Pancreas (tissue), 10 donors: Measurements from ENCODE around the gene NOD2. TPM values are rescaled to one million over a fixed set of nuclear protein-coding genes. Genes with fewer than 3 reads are reported as not detected.

Source experiments
- ATAC-seq, 4 donors: fragments of 200-7000 bp; cut with Tn5 transposase; one replicate each; pipeline versions ENCODE4 v1.8.0 to v1.9.1; 2020; ENCODE audit warnings: mild to moderate bottlenecking in 4 of 4, moderate library complexity in 4 of 4
- DNase-seq, 6 donors: peaks; one replicate each; pipeline ENCODE4 v3.0.0-alpha.2; 2020
- FAIRE-seq: peaks from 2 replicates; lab custom pipeline; 2012; peaks lifted over from hg19 to GRCh38; lab: Jason Lieb, UNC
- H3K27ac ChIP-seq, 4 donors: fragments of 200-600 bp; sonication (generic); 1 replicate in 3 of 4; 2 replicates in 1 of 4; pipeline versions ENCODE4 v1.5.0 to v1.8.0; 2020
- H3K27me3 ChIP-seq, 4 donors: fragments of 200-600 bp; one replicate each; pipeline ENCODE4 v1.8.0; 2021
- H3K36me3 ChIP-seq, 3 donors: fragments of 200-600 bp; sonication (generic) in 1 of 3; one replicate each; pipeline versions ENCODE4 v1.5.0 to v1.8.0; 2020 to 2021
- H3K4me1 ChIP-seq, 3 donors: fragments of 200-600 bp; one replicate each; pipeline ENCODE4 v1.8.0; 2021
- H3K4me3 ChIP-seq, 4 donors: fragments of 200-600 bp; sonication (generic) in 2 of 4; one replicate each; pipeline versions ENCODE4 v1.5.0 to v1.8.0; 2020 to 2021
- H3K9me3 ChIP-seq, 4 donors: fragments of 200-600 bp; one replicate each; pipeline ENCODE4 v1.8.0; 2021
- CTCF ChIP-seq, 4 donors: fragments of 200-600 bp; sonication (generic) in 3 of 4; IDR thresholded peaks; one replicate each; pipeline versions ENCODE4 v1.5.0 to v1.8.0; 2021; ENCODE audit warnings: antibody characterized with exemption in 4 of 4
- WGBS, 2 donors: extraction: QIAGEN DNeasy Blood & Tissue Kit; methylation state at CpG; one replicate each; pipeline ENCODE4 v1.1.7; 2013; 5-methylcytosine and 5-hydroxymethylcytosine counted together
- intact Hi-C, 3 donors: fragments of 100-400 bp; cut with DNase I; formaldehyde crosslinking; loops; one replicate each; pipeline versions ENCODE4 v1.11.1 to v1.14.2; 2022
- polyA plus RNA-seq, 2 donors: library from polyadenylated mRNA; stranded (reverse); fragments of 200-250 nt; gene quantifications; one replicate each; pipeline ENCODE4 v1.2.3, GENCODE V29; 2013
- total RNA-seq, 6 donors: library from RNA; stranded (reverse); fragmentation: NEBNext Ultra II Directional in 4 of 6; extraction: Animal tissue kit (Norgen Biotek cat#: 25700) in 4 of 6; gene quantifications; one replicate each; pipeline versions ENCODE4 v1.2.1 to v1.2.4, GENCODE V29; 2021 to 2023
- donor health status: healthy with polysubstance abuse.
- donor health status: DM: no; HTN: no; CAD: no; lungs with moderate emphysema.
- donor health status: DM: no; HTN: no; CAD: no.
- donor health status: control.
- donor health status: control.
- donor health status: Bipolar disorder and iron deficiency.
- donor health status: DM: yes; HTN: yes; CAD: no.
- donor health status: DM: no; HTN: no; CAD: no.
- donor health status: DM: no; HTN: no; CAD: no.
- donor health status: DM: yes; HTN: yes; CAD: no.

NOD2 gene
- total and polyA plus RNA-seq, 8 donors, result 0.08 to 2.1 (median 0.27) TPM

GRCh38 chr16:50741225-50741780 is 47.9 kb downstream of the NOD2 start:
- H3K27ac ChIP-seq, result peak overlapping the region in 3 of 4 donors; percentile 44 to 78 (median 71)
- WGBS, 2 donors, result 4% methylated on average over 21 of the region's 21 CpGs
- intact Hi-C loops, result no loop called here
- FAIRE-seq (no peak), ATAC-seq (peak in 2 of 4 donors; percentile 1), DNase-seq (peak in 3 of 6 donors; percentile 12 to 64 (median 53))
- H3K27me3 ChIP-seq, result no peaks in the 10 kb centered on the region
- H3K4me3 ChIP-seq, result peak overlapping the region in 3 of 4 donors; percentile 15 to 96 (median 84)
- no peaks in the 10 kb centered on the region for H3K36me3 ChIP-seq
- no peaks in the 10 kb centered on the region for H3K9me3 ChIP-seq
- TF ChIP-seq CTCF (IDR thresholded peaks at IDR 0.05), result no peak
- H3K4me1 ChIP-seq, result peaks cover 0 to 18% (median 0%) of the 10 kb centered on the region in 3 donors

DNA sequence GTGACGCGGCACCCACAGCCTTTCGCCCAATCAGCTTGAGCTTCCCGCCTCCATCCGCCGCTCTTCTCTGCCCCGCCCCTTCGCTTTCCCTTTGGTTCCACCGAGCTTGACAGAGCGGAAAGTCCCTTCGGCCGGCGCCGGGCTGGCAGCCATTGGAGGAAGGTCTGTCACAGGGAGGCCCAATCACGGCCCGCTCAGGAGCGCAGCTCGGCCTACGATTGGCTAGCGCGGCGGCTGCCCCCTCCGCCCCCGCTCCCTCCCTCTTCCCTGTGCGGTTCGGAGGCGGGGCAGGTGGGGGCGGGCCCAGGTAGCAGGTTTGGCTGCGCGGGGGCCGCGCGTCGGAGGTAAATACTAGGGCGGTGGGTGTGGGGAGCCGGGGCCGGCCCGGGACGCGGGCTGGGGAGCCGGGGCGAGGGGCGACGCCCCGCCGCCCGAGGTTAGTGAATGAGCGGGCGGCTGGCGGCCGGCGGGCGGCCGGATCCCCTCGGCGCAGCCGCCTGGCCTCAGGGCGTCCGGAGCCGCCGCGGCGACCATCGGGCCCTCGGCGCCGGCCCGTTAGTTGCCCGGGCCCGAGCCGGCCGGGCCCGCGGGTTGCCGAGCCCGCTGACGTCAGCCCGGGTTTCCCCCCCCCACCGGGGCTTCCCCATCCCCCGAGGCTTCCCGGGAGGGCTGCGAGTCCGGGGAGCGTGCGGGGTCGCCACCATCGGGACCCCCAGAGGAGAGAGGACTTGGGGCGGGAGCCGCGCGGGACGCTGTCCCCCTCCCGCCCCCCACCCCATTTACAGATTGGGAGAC is 48.6 kb downstream of the NOD2 start, which contains the start of gene CYLD:
Gene CYLD, plus strand, starts transcription at position 306 of the 795 bp plus-strand sequence. CDS start 7,613 bp downstream, outside the sequence.
- WGBS, 2 donors, result 0 to 1% methylated on average over 30 to 93 of the region's 93 CpGs
- peak; percentile 98 to 100 (median 100) for DNase-seq
- peak; percentile 98 for FAIRE-seq
- peak; percentile 94 to 99 (median 96) for ATAC-seq
- intact Hi-C loops, result no loop called here
- Histone ChIP-seq H3K9me3 (no peaks in the 10 kb centered on the region), H3K4me3 (peak within 1 kb of the TSS; percentile 84 to 96 (median 89)), H3K36me3 (no peaks in the 10 kb centered on the region), H3K27ac (peak within 1 kb of the TSS; percentile 55 to 86 (median 73)), H3K27me3 (no peaks in the 10 kb centered on the region), H3K4me1 (peaks cover 0 to 20% (median 0%) of the 10 kb centered on the region in 3 donors)
- no peak for TF ChIP-seq CTCF (IDR thresholded peaks at IDR 0.05)

GRCh38 chr16:50742576-50743200 is 49.3 kb downstream of the NOD2 start:
- no peak for FAIRE-seq
- Histone ChIP-seq H3K27ac (peak overlapping the region; percentile 55 to 86 (median 71)), H3K4me3 (peak overlapping the region; percentile 84 to 96 (median 89)), H3K9me3 (no peaks in the 10 kb centered on the region), H3K4me1 (peaks cover 0 to 20% (median 0%) of the 10 kb centered on the region in 3 donors), H3K27me3 (no peaks in the 10 kb centered on the region), H3K36me3 (no peaks in the 10 kb centered on the region)
- TF ChIP-seq CTCF (IDR thresholded peaks at IDR 0.05), result no peak
- intact Hi-C loops, result no loop called here
- DNase-seq, result peak in 4 of 6 donors; percentile 27 to 76 (median 42)
- WGBS, 2 donors, result 1% methylated on average over 24 to 28 of the region's 28 CpGs
- no peak for ATAC-seq

- Histone ChIP-seq H3K27me3 (no peaks in the 10 kb centered on the region), H3K27ac (no peak overlapping the region), H3K4me3 (peak overlapping the region in 1 of 4 donors; percentile 84), H3K36me3 (no peaks in the 10 kb centered on the region), H3K4me1 (peaks cover 0 to 20% (median 0%) of the 10 kb centered on the region in 3 donors), H3K9me3 (no peaks in the 10 kb centered on the region)
- intact Hi-C loops, result no loop called here
- no peak for DNase-seq
- no peak for ATAC-seq
- 74 to 76% methylated on average over 3 of the region's 3 CpGs for WGBS, 2 donors
- FAIRE-seq, result no peak
- no peak for TF ChIP-seq CTCF (IDR thresholded peaks at IDR 0.05)
Observed at GRCh38 chr16:50743581-50744225, 50.3 kb downstream of the NOD2 start.
